Spinal cord (tissue), 10 donors: ENCODE results near the gene ENO1. TPM values are rescaled to one million over a fixed set of nuclear protein-coding genes. Genes with fewer than 3 reads are reported as not detected.
"Not testable (repeated sequence)": the region's sequence is repeated elsewhere in the genome, so short reads cannot be mapped to it uniquely, and the experiment has no call there.

ENCODE experiments used
- DNase-seq, 6 donors: peaks; one replicate each; pipeline versions ENCODE4 v3.0.0 to v3.0.0-alpha.2; 2013 to 2015; ENCODE audit warnings: low spot score in 6 of 6, low read depth in 4 of 6
- H3K27ac ChIP-seq: one replicate; pipeline ENCODE4 v1.5.1; 2013; ENCODE audit warnings: low read depth, low read length, control low read depth
- H3K27me3 ChIP-seq: one replicate; pipeline ENCODE4 v1.6.1; 2013; ENCODE audit warnings: low read length; ENCODE audit not compliant: control insufficient read depth, insufficient read depth
- H3K36me3 ChIP-seq: one replicate; pipeline ENCODE4 v1.6.1; 2013; ENCODE audit warnings: low read length; ENCODE audit not compliant: control insufficient read depth, insufficient read depth
- H3K4me1 ChIP-seq: one replicate; pipeline ENCODE4 v1.6.1; 2013; ENCODE audit warnings: low read length; ENCODE audit not compliant: control insufficient read depth, insufficient read depth
- H3K4me3 ChIP-seq: one replicate; pipeline ENCODE4 v1.5.1; 2013; ENCODE audit warnings: low read depth, low read length, control low read depth
- H3K9me3 ChIP-seq: one replicate; pipeline ENCODE4 v1.6.1; 2013; ENCODE audit warnings: low read length; ENCODE audit not compliant: control insufficient read depth, insufficient read depth
- WGBS: methylation state at CpG from one replicate; pipeline ENCODE4 v1.1.5; 2013; ENCODE audit warnings: missing lambda C conversion rate; ENCODE audit not compliant: insufficient coverage; 5-methylcytosine and 5-hydroxymethylcytosine counted together
- polyA plus RNA-seq, 2 donors: library from polyadenylated mRNA; unstranded; fragments of 120-200 nt; gene quantifications; one replicate each; pipeline ENCODE4 v1.2.1, GENCODE V29; 2013; ENCODE audit not compliant: insufficient read length in 2 of 2
- total RNA-seq, 2 donors: library from RNA; depleted of rRNA in 1 of 2; stranded (reverse); fragments of 120-200 nt in 1 of 2; fragments of >200 nt in 1 of 2; gene quantifications; one replicate each; pipeline versions ENCODE4 v1.2.3 to v1.2.4, GENCODE V29; 2013 to 2014
- donor health status: healthy.

Gene ENO1
- total and polyA plus RNA-seq, 4 donors: 389 to 703 (median 545) TPM

- H3K4me1 ChIP-seq: no peaks in the 10 kb centered on the region
- DNase-seq: no peak
- H3K27me3 ChIP-seq: no peaks in the 10 kb centered on the region
- no peaks in the 10 kb centered on the region for H3K36me3 ChIP-seq
- no peak overlapping the region for H3K27ac ChIP-seq
- no peak overlapping the region for H3K4me3 ChIP-seq
- no peaks in the 10 kb centered on the region for H3K9me3 ChIP-seq
- WGBS: 95% methylated on average over 4 of the region's 7 CpGs
These were observed 20.6 kb upstream of the ENO1 start for GRCh38 chr1:8899046-8899445.

GRCh38 chr1:8898418-8898817 is 19.9 kb upstream of the ENO1 start:
- not testable (repeated sequence) for H3K36me3 ChIP-seq, DNase-seq, H3K9me3 ChIP-seq, H3K27ac ChIP-seq, H3K27me3 ChIP-seq, H3K4me3 ChIP-seq, H3K4me1 ChIP-seq
- WGBS: 94% methylated on average over 5 of the region's 5 CpGs

- not testable (repeated sequence) for H3K4me1 ChIP-seq, H3K36me3 ChIP-seq, H3K27ac ChIP-seq, H3K9me3 ChIP-seq, DNase-seq, H3K27me3 ChIP-seq, H3K4me3 ChIP-seq
- no CpG with 5 or more reads among the region's 4 CpGs for WGBS
These were observed 19.0 kb upstream of the ENO1 start for GRCh38 chr1:8897505-8897904.

- H3K27me3 ChIP-seq, H3K4me3 ChIP-seq, H3K36me3 ChIP-seq, H3K4me1 ChIP-seq, H3K27ac ChIP-seq, DNase-seq, H3K9me3 ChIP-seq: not testable (repeated sequence)
- 83% methylated on average over 3 of the region's 3 CpGs for WGBS
These were observed 18.3 kb upstream of the ENO1 start for GRCh38 chr1:8896775-8897174.

GRCh38 chr1:8892026-8892425 is 13.5 kb upstream of the ENO1 start:
- H3K27me3 ChIP-seq: no peaks in the 10 kb centered on the region
- WGBS: 89% methylated on average over 4 of the region's 6 CpGs
- peaks cover 17% of the 10 kb centered on the region for H3K4me1 ChIP-seq
- H3K9me3 ChIP-seq: no peaks in the 10 kb centered on the region
- DNase-seq: no peak
- no peaks in the 10 kb centered on the region for H3K36me3 ChIP-seq
- no peak overlapping the region for H3K4me3 ChIP-seq
- no peak overlapping the region for H3K27ac ChIP-seq

GRCh38 chr1:8891401-8891800 is 12.9 kb upstream of the ENO1 start:
- WGBS: 31% methylated on average over 2 of the region's 3 CpGs
- DNase-seq: peak in 2 of 6 donors; percentile 36 to 48
- no peak overlapping the region for H3K27ac ChIP-seq

GRCh38 chr1:8889925-8890785 is 11.7 kb upstream of the ENO1 start:
- no peaks in the 10 kb centered on the region for H3K9me3 ChIP-seq
- H3K4me3 ChIP-seq: no peak overlapping the region
- H3K36me3 ChIP-seq: no peaks in the 10 kb centered on the region
- H3K4me1 ChIP-seq: peaks cover 17% of the 10 kb centered on the region
- H3K27me3 ChIP-seq: no peaks in the 10 kb centered on the region
- peak; percentile 79 to 95 (median 84) for DNase-seq
- peak overlapping the region; percentile 84 for H3K27ac ChIP-seq
- WGBS: 30% methylated on average over 7 of the region's 18 CpGs

More at GRCh38 chr1:8891401-8891800, 12.9 kb upstream of the ENO1 start:
- Histone ChIP-seq H3K36me3 (no peaks in the 10 kb centered on the region), H3K9me3 (no peaks in the 10 kb centered on the region), H3K27me3 (no peaks in the 10 kb centered on the region), H3K4me3 (no peak overlapping the region), H3K4me1 (peaks cover 17% of the 10 kb centered on the region)

GRCh38 chr1:8889103-8889846 is 10.8 kb upstream of the ENO1 start:
- Histone ChIP-seq H3K36me3 (no peaks in the 10 kb centered on the region), H3K4me1 (peaks cover 17% of the 10 kb centered on the region), H3K4me3 (no peak overlapping the region), H3K9me3 (no peaks in the 10 kb centered on the region), H3K27me3 (no peaks in the 10 kb centered on the region), H3K27ac (peak overlapping the region; percentile 84)
- WGBS: 47% methylated on average over 7 of the region's 11 CpGs
- peak in 2 of 6 donors; percentile 34 to 40 for DNase-seq

- WGBS: no CpG with 5 or more reads among the region's 2 CpGs
- no peak for DNase-seq
These were observed 8.1 kb upstream of the ENO1 start for GRCh38 chr1:8886589-8886988.

More at GRCh38 chr1:8886589-8886988, 8.1 kb upstream of the ENO1 start:
- H3K4me1 ChIP-seq: peaks cover 17% of the 10 kb centered on the region
- H3K27ac ChIP-seq: no peak overlapping the region
- no peaks in the 10 kb centered on the region for H3K27me3 ChIP-seq
- H3K4me3 ChIP-seq: no peak overlapping the region
- no peaks in the 10 kb centered on the region for H3K9me3 ChIP-seq
- no peaks in the 10 kb centered on the region for H3K36me3 ChIP-seq
